Measurements from ENCODE around the gene EYA2.
A peak's percentile ranks its signal among the peaks of the same experiment; 100 is the strongest.

EYA2 gene

GRCh38 chr20:46939031-46939965 lies 44.7 kb downstream of the EYA2 start:
- POLR2A ChIA-PET, result no interaction called here
- peak; percentile 62 for DNase-seq (ENCODE audit: extremely low spot score)
- TF ChIP-seq ELF4 (IDR thresholded peaks at IDR 0.05) (no peak), LEF1 (IDR thresholded peaks at IDR 0.05; ENCODE audit: borderline replicate concordance) (no peak), BHLHE40 (IDR thresholded peaks at IDR 0.05; ENCODE audit: borderline replicate concordance) (no peak), TARDBP (IDR thresholded peaks at IDR 0.05) (no peak), ZNF384 (IDR thresholded peaks at IDR 0.05) (no peak), L3MBTL2 (conservative IDR thresholded peaks at IDR 0.05) (no peak), ARNT (IDR thresholded peaks at IDR 0.05) (no peak), HDGF (IDR thresholded peaks at IDR 0.05; ENCODE audit: borderline replicate concordance) (no peak), FOXA1 (IDR thresholded peaks at IDR 0.05) (no peak)
- CTCF ChIA-PET, result no interaction called here

- CTCF ChIA-PET, result no interaction called here
- DNase-seq (ENCODE audit: extremely low spot score), result no peak
- POLR2A ChIA-PET, result no interaction called here
- TF ChIP-seq FOXM1 (IDR thresholded peaks at IDR 0.05; ENCODE audit: borderline replicate concordance), result no peak
- no peak for TF ChIP-seq PKNOX1 (IDR thresholded peaks at IDR 0.05)
- no peak for TF ChIP-seq ELF4 (IDR thresholded peaks at IDR 0.05)
- TF ChIP-seq FOXK2 (IDR thresholded peaks at IDR 0.05), result no peak
- TF ChIP-seq CTBP1 (IDR thresholded peaks at IDR 0.05; ENCODE audit: borderline replicate concordance), result no peak
- no peak for TF ChIP-seq L3MBTL2 (conservative IDR thresholded peaks at IDR 0.05)
- no peak for TF ChIP-seq FOXA1 (IDR thresholded peaks at IDR 0.05)
- no peak for TF ChIP-seq ARNT (IDR thresholded peaks at IDR 0.05)
These were observed 46.0 kb downstream of the EYA2 start for GRCh38 chr20:46940616-46941015.

- CTCF ChIA-PET, result no interaction called here
- DNase-seq (ENCODE audit: extremely low spot score), result no peak
These were observed 46.8 kb downstream of the EYA2 start for GRCh38 chr20:46941404-46941803.

GRCh38 chr20:46943861-46944591 lies 49.4 kb downstream of the EYA2 start:
- CTCF ChIA-PET, result no interaction called here
- POLR2A ChIA-PET, result no interaction called here
- no peak for DNase-seq (ENCODE audit: extremely low spot score)
- TF ChIP-seq HDGF (IDR thresholded peaks at IDR 0.05; ENCODE audit: borderline replicate concordance) (no peak), FOXK2 (IDR thresholded peaks at IDR 0.05) (no peak), ELF4 (IDR thresholded peaks at IDR 0.05) (no peak), NFRKB (IDR thresholded peaks at IDR 0.05) (no peak), TARDBP (IDR thresholded peaks at IDR 0.05) (no peak), L3MBTL2 (conservative IDR thresholded peaks at IDR 0.05) (no peak), SP1 (IDR thresholded peaks at IDR 0.05) (no peak), PKNOX1 (IDR thresholded peaks at IDR 0.05) (no peak), ARNT (IDR thresholded peaks at IDR 0.05) (no peak), BHLHE40 (IDR thresholded peaks at IDR 0.05; ENCODE audit: borderline replicate concordance) (no peak), FOXA1 (IDR thresholded peaks at IDR 0.05) (no peak), SUZ12 (IDR thresholded peaks at IDR 0.05) (no peak), FOXM1 (IDR thresholded peaks at IDR 0.05; ENCODE audit: borderline replicate concordance) (no peak), ZNF384 (IDR thresholded peaks at IDR 0.05) (no peak), LEF1 (IDR thresholded peaks at IDR 0.05; ENCODE audit: borderline replicate concordance) (no peak), CTBP1 (IDR thresholded peaks at IDR 0.05; ENCODE audit: borderline replicate concordance) (no peak)

More at GRCh38 chr20:46941404-46941803, 46.8 kb downstream of the EYA2 start:
- TF ChIP-seq ELF4 (IDR thresholded peaks at IDR 0.05) (no peak), L3MBTL2 (conservative IDR thresholded peaks at IDR 0.05) (no peak), SP1 (IDR thresholded peaks at IDR 0.05) (no peak), ARNT (IDR thresholded peaks at IDR 0.05) (no peak), FOXM1 (IDR thresholded peaks at IDR 0.05; ENCODE audit: borderline replicate concordance) (no peak), NFRKB (IDR thresholded peaks at IDR 0.05) (no peak), CTBP1 (IDR thresholded peaks at IDR 0.05; ENCODE audit: borderline replicate concordance) (no peak), HDGF (IDR thresholded peaks at IDR 0.05; ENCODE audit: borderline replicate concordance) (no peak), FOXA1 (IDR thresholded peaks at IDR 0.05) (no peak), TARDBP (IDR thresholded peaks at IDR 0.05) (no peak), LEF1 (IDR thresholded peaks at IDR 0.05; ENCODE audit: borderline replicate concordance) (no peak), ZNF384 (IDR thresholded peaks at IDR 0.05) (no peak), FOXK2 (IDR thresholded peaks at IDR 0.05) (no peak), SUZ12 (IDR thresholded peaks at IDR 0.05) (no peak), PKNOX1 (IDR thresholded peaks at IDR 0.05) (no peak), BHLHE40 (IDR thresholded peaks at IDR 0.05; ENCODE audit: borderline replicate concordance) (no peak)
- POLR2A ChIA-PET, result no interaction called here

- no peak for TF ChIP-seq FOXK2 (IDR thresholded peaks at IDR 0.05)
- no peak for TF ChIP-seq SP1 (IDR thresholded peaks at IDR 0.05)
- no peak for TF ChIP-seq PKNOX1 (IDR thresholded peaks at IDR 0.05)
- TF ChIP-seq ZNF384 (IDR thresholded peaks at IDR 0.05), result no peak
- no peak for TF ChIP-seq FOXM1 (IDR thresholded peaks at IDR 0.05; ENCODE audit: borderline replicate concordance)
- no peak for TF ChIP-seq CTBP1 (IDR thresholded peaks at IDR 0.05; ENCODE audit: borderline replicate concordance)
- TF ChIP-seq NFRKB (IDR thresholded peaks at IDR 0.05), result no peak
- no peak for TF ChIP-seq BHLHE40 (IDR thresholded peaks at IDR 0.05; ENCODE audit: borderline replicate concordance)
- no peak for TF ChIP-seq ARNT (IDR thresholded peaks at IDR 0.05)
- TF ChIP-seq FOXA1 (IDR thresholded peaks at IDR 0.05), result no peak
- TF ChIP-seq ELF4 (IDR thresholded peaks at IDR 0.05), result no peak
- no peak for TF ChIP-seq SUZ12 (IDR thresholded peaks at IDR 0.05)
- no peak for TF ChIP-seq TARDBP (IDR thresholded peaks at IDR 0.05)
- no peak for TF ChIP-seq L3MBTL2 (conservative IDR thresholded peaks at IDR 0.05)
- TF ChIP-seq HDGF (IDR thresholded peaks at IDR 0.05; ENCODE audit: borderline replicate concordance), result no peak
- no peak for TF ChIP-seq LEF1 (IDR thresholded peaks at IDR 0.05; ENCODE audit: borderline replicate concordance)
- POLR2A ChIA-PET, result no interaction called here
- CTCF ChIA-PET, result interaction anchor here (0.6 kb wide), 1 partner anchor 229 kb away, joined by 6 read pairs; no protein-coding TSS in a partner anchor
- DNase-seq (ENCODE audit: extremely low spot score), result no peak
These were observed 50.8 kb downstream of the EYA2 start for GRCh38 chr20:46945465-46945864.

Measured in HEK293T (cell line).